ENCODE results near the gene FAF1. TPM values are rescaled to one million over a fixed set of nuclear protein-coding genes. Genes with fewer than 3 reads are reported as not detected.

FAF1 gene
- total RNA-seq, 4 donors from 2014 or later = 60.4 to 89.0 (median 67.8) TPM

DNA sequence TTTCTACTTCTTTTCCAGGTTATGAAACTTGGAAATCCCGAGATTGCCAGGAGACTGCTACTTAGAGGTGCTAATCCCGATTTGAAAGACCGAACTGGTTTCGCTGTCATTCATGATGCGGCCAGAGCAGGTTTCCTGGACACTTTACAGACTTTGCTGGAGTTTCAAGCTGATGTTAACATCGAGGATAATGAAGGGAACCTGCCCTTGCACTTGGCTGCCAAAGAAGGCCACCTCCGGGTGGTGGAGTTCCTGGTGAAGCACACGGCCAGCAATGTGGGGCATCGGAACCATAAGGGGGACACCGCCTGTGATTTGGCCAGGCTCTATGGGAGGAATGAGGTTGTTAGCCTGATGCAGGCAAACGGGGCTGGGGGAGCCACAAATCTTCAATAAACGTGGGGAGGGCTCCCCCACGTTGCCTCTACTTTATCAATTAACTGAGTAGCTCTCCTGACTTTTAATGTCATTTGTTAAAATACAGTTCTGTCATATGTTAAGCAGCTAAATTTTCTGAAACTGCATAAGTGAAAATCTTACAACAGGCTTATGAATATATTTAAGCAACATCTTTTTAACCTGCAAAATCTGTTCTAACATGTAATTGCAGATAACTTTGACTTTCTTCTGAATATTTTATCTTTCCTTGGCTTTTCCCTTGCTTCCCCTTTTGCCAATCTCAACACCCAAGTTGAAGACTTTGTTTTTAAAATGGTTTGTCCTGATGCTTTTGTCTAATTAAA, 14.0 kb upstream of the FAF1 start:
- ATAC-seq = no peak
- Histone ChIP-seq H3K27ac (peak overlapping the region; percentile 26 to 98 (median 76)), H3K9me3 (no peaks in the 10 kb centered on the region), H3K4me1 (peaks cover 0 to 55% (median 0%) of the 10 kb centered on the region in 3 donors), H3K27me3 (no peaks in the 10 kb centered on the region), H3K36me3 (no peaks in the 10 kb centered on the region), H3K4me3 (peak overlapping the region in 1 of 2 donors; percentile 69)
- WGBS, 2 donors (ENCODE audit: low coverage in 1 of 2) = 74 to 87% methylated on average over 9 to 12 of the region's 13 CpGs
- TF ChIP-seq POLR2A (IDR thresholded peaks at IDR 0.05) (no peak), POLR2AphosphoS5 (IDR thresholded peaks at IDR 0.05) (no peak), EP300 (IDR thresholded peaks at IDR 0.05) (no peak)
- TF ChIP-seq, protein P1, sequence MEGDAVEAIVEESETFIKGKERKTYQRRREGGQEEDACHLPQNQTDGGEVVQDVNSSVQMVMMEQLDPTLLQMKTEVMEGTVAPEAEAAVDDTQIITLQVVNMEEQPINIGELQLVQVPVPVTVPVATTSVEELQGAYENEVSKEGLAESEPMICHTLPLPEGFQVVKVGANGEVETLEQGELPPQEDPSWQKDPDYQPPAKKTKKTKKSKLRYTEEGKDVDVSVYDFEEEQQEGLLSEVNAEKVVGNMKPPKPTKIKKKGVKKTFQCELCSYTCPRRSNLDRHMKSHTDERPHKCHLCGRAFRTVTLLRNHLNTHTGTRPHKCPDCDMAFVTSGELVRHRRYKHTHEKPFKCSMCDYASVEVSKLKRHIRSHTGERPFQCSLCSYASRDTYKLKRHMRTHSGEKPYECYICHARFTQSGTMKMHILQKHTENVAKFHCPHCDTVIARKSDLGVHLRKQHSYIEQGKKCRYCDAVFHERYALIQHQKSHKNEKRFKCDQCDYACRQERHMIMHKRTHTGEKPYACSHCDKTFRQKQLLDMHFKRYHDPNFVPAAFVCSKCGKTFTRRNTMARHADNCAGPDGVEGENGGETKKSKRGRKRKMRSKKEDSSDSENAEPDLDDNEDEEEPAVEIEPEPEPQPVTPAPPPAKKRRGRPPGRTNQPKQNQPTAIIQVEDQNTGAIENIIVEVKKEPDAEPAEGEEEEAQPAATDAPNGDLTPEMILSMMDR (IDR thresholded peaks at IDR 0.05) = no peak

DNA sequence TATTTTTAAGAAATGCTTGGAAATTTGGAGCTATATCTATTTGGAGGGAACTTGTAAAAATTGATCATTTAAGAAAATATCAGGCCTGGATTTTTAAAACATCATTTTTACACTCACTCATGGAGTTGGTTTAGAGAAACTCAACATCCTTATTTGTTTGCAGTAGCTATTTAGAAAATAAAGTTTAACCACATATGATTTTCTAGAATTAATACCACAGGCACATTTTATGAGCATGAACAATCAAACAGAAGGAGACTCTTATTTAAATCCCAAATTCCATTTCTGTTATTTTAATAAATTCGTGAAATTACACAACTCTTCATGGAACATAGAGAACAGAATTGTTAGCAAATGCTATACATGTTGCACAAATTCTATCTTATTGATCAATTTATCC, 13.2 kb upstream of the FAF1 start:
- TF ChIP-seq EP300 (IDR thresholded peaks at IDR 0.05) (no peak), POLR2AphosphoS5 (IDR thresholded peaks at IDR 0.05) (no peak), POLR2A (IDR thresholded peaks at IDR 0.05) (no peak)
- TF ChIP-seq, protein P1 (IDR thresholded peaks at IDR 0.05) = no peak
- no peaks in the 10 kb centered on the region for H3K9me3 ChIP-seq
- no peak for ATAC-seq
- no peaks in the 10 kb centered on the region for H3K27me3 ChIP-seq
- H3K27ac ChIP-seq = peak overlapping the region in 3 of 4 donors; percentile 55 to 98 (median 98)
- H3K4me1 ChIP-seq = peaks cover 0 to 48% (median 0%) of the 10 kb centered on the region in 3 donors
- H3K36me3 ChIP-seq = no peaks in the 10 kb centered on the region
- H3K4me3 ChIP-seq = peak overlapping the region in 1 of 2 donors; percentile 69
- WGBS, 2 donors (ENCODE audit: low coverage in 1 of 2) = 61 to 64% methylated on average over 1 of the region's 1 CpG

- Histone ChIP-seq H3K36me3 (no peaks in the 10 kb centered on the region), H3K4me1 (peaks cover 0 to 50% (median 0%) of the 10 kb centered on the region in 3 donors), H3K4me3 (peak overlapping the region; percentile 7 to 69), H3K27ac (peak overlapping the region in 3 of 4 donors; percentile 27 to 98 (median 98)), H3K9me3 (no peaks in the 10 kb centered on the region), H3K27me3 (no peaks in the 10 kb centered on the region)
- ATAC-seq = no peak
- WGBS, 2 donors (ENCODE audit: low coverage in 1 of 2) = 7 to 23% methylated on average over 1 of the region's 1 CpG
- TF ChIP-seq, protein P1 (IDR thresholded peaks at IDR 0.05) = no peak
- TF ChIP-seq POLR2AphosphoS5 (IDR thresholded peaks at IDR 0.05) = no peak
- TF ChIP-seq POLR2A (IDR thresholded peaks at IDR 0.05) = no peak
- TF ChIP-seq EP300 (IDR thresholded peaks at IDR 0.05) = no peak
Measured at GRCh38 chr1:50972766-50973165, 12.7 kb upstream of the FAF1 start.

- peaks cover 0 to 56% (median 0%) of the 10 kb centered on the region in 3 donors for H3K4me1 ChIP-seq
- H3K9me3 ChIP-seq = no peaks in the 10 kb centered on the region
- H3K27me3 ChIP-seq = no peaks in the 10 kb centered on the region
- no peak for TF ChIP-seq EP300 (IDR thresholded peaks at IDR 0.05)
- TF ChIP-seq, protein P1 (IDR thresholded peaks at IDR 0.05) = no peak
- TF ChIP-seq POLR2A (IDR thresholded peaks at IDR 0.05) = no peak
- TF ChIP-seq POLR2AphosphoS5 (IDR thresholded peaks at IDR 0.05) = no peak
- WGBS, 2 donors (ENCODE audit: low coverage in 1 of 2) = 21 to 29% methylated on average over 6 of the region's 6 CpGs
- no peak for ATAC-seq
- H3K27ac ChIP-seq = peak overlapping the region in 3 of 4 donors; percentile 83 to 98 (median 98)
- peak overlapping the region; percentile 56 to 69 for H3K4me3 ChIP-seq
- no peaks in the 10 kb centered on the region for H3K36me3 ChIP-seq
Measured at GRCh38 chr1:50971748-50972305, 11.8 kb upstream of the FAF1 start.
